HEK293 (cell line): ENCODE data around the gene NEU4.
"Not testable (repeated sequence)": the region's sequence is repeated elsewhere in the genome, so short reads cannot be mapped to it uniquely, and the experiment has no call there.

Experiments
- CTCF ChIA-PET: fragments of 350-600 bp; formaldehyde crosslinking; extraction: SDS; loops from one replicate; lab custom pipeline; 2021; ENCODE audit warnings: antibody characterized with exemption; lab: Yijun Ruan, JAX
- POLR2A ChIA-PET: fragments of 300-600 bp; formaldehyde crosslinking; extraction: SDS; loops from one replicate; lab custom pipeline; 2020; ENCODE audit warnings: antibody characterized with exemption, inconsistent platforms; lab: Yijun Ruan, JAX
- H3K27ac ChIP-seq: fragments of 200-500 bp; sonication (Bioruptor generic); 2 replicates; pipeline ENCODE4 v1.5.1; 2014; ENCODE audit warnings: low read depth, low read length, control low read depth, inconsistent platforms; ENCODE audit errors: extremely low read depth
- H3K36me3 ChIP-seq, 2 experiments: fragments of 200-500 bp in 1 of 2; sonication (Bioruptor generic) in 1 of 2; 1 replicate in 1 of 2; 2 replicates in 1 of 2; pipeline ENCODE4 v1.5.1; 2014 to 2017; ENCODE audit warnings: inconsistent platforms in 2 of 2, low read length in 2 of 2; ENCODE audit not compliant: control insufficient read depth in 2 of 2, insufficient read depth in 1 of 2
- H3K4me1 ChIP-seq: fragments of 200-500 bp; sonication (Bioruptor generic); 2 replicates; pipeline ENCODE4 v1.5.1; 2014; ENCODE audit warnings: mild to moderate bottlenecking, low read length, inconsistent platforms; ENCODE audit not compliant: control insufficient read depth, insufficient read depth
- H3K4me3 ChIP-seq: 2 replicates; pipeline ENCODE4 v1.5.1; 2011; ENCODE audit warnings: low read depth, mild to moderate bottlenecking, control low read depth, low read length, moderate library complexity
- H3K9me3 ChIP-seq: fragments of 200-500 bp; sonication (Bioruptor generic); 2 replicates; pipeline ENCODE4 v1.5.1; 2014; ENCODE audit warnings: low read depth, low read length, inconsistent platforms; ENCODE audit not compliant: control insufficient read depth, insufficient read depth
- HOXC10 ChIP-seq: sonication (generic); formaldehyde crosslinking; IDR thresholded peaks from 2 replicates; pipeline ENCODE4 v1.8.1; 2023; ENCODE audit warnings: mild to moderate bottlenecking, missing genetic modification reagents
- KLF9 ChIP-seq: fragments of 450-650 bp; formaldehyde crosslinking; IDR thresholded peaks from 2 replicates; pipeline ENCODE4 v1.5.1; 2016; ENCODE audit warnings: missing biosample characterization, missing genetic modification characterization, low read depth
- OSR2 ChIP-seq: fragments of 450-650 bp; formaldehyde crosslinking; IDR thresholded peaks from 2 replicates; pipeline ENCODE4 v1.5.1; 2016; ENCODE audit warnings: missing biosample characterization, missing genetic modification characterization
- PRDM6 ChIP-seq: fragments of 450-650 bp; formaldehyde crosslinking; IDR thresholded peaks from 2 replicates; pipeline ENCODE4 v1.5.1; 2017; ENCODE audit warnings: missing biosample characterization, missing genetic modification characterization
- SALL2 ChIP-seq: fragments of 450-650 bp; formaldehyde crosslinking; IDR thresholded peaks from 2 replicates; pipeline ENCODE4 v1.5.0; 2017; ENCODE audit warnings: missing biosample characterization, mild to moderate bottlenecking, missing genetic modification characterization, borderline replicate concordance
- SETDB1 ChIP-seq: IDR thresholded peaks from one replicate; pipeline ENCODE4 v1.6.1; 2017; ENCODE audit warnings: mild to moderate bottlenecking, low read length, moderate library complexity, mixed read lengths; ENCODE audit not compliant: insufficient read length
- ZBTB17 ChIP-seq: fragments of 450-650 bp; formaldehyde crosslinking; IDR thresholded peaks from 2 replicates; pipeline ENCODE4 v1.5.1; 2016; ENCODE audit warnings: missing biosample characterization, missing genetic modification characterization
- ZIC2 ChIP-seq: fragments of 450-650 bp; formaldehyde crosslinking; IDR thresholded peaks from 2 replicates; pipeline ENCODE4 v1.5.1; 2016; ENCODE audit warnings: missing biosample characterization, missing genetic modification characterization
- ZNF121 ChIP-seq: fragments of 450-650 bp; formaldehyde crosslinking; IDR thresholded peaks from 2 replicates; pipeline ENCODE4 v1.5.1; 2016; ENCODE audit warnings: missing biosample characterization, missing genetic modification characterization
- ZNF132 ChIP-seq: fragments of 450-650 bp; formaldehyde crosslinking; IDR thresholded peaks from 2 replicates; pipeline ENCODE4 v1.5.1; 2017; ENCODE audit warnings: missing biosample characterization, missing genetic modification characterization, borderline replicate concordance
- ZNF146 ChIP-seq: fragments of 450-650 bp; formaldehyde crosslinking; IDR thresholded peaks from 2 replicates; pipeline ENCODE4 v1.5.1; 2016; ENCODE audit warnings: missing biosample characterization, missing genetic modification characterization
- ZNF174 ChIP-seq: fragments of 450-650 bp; formaldehyde crosslinking; IDR thresholded peaks from 2 replicates; pipeline ENCODE4 v1.5.0; 2017; ENCODE audit warnings: missing biosample characterization, mild to moderate bottlenecking, missing genetic modification characterization
- ZNF211 ChIP-seq: fragments of 450-650 bp; formaldehyde crosslinking; IDR thresholded peaks from 2 replicates; pipeline ENCODE4 v1.5.1; 2016; ENCODE audit warnings: low read depth, missing biosample characterization, missing genetic modification characterization
- ZNF221 ChIP-seq: fragments of 450-650 bp; formaldehyde crosslinking; IDR thresholded peaks from 2 replicates; pipeline ENCODE4 v1.5.1; 2017; ENCODE audit warnings: missing biosample characterization, missing genetic modification characterization, borderline replicate concordance
- ZNF248 ChIP-seq: fragments of 450-650 bp; formaldehyde crosslinking; IDR thresholded peaks from 2 replicates; pipeline ENCODE4 v1.5.1; 2017; ENCODE audit warnings: missing biosample characterization, missing genetic modification characterization
- ZNF266 ChIP-seq: fragments of 450-650 bp; formaldehyde crosslinking; IDR thresholded peaks from 2 replicates; pipeline ENCODE4 v1.5.1; 2016; ENCODE audit warnings: missing biosample characterization, missing genetic modification characterization, low read depth
- ZNF37A ChIP-seq: fragments of 450-650 bp; IDR thresholded peaks from 2 replicates; pipeline ENCODE4 v1.5.1; 2018; ENCODE audit warnings: missing biosample characterization, missing genetic modification characterization
- ZNF404 ChIP-seq: fragments of 450-650 bp; formaldehyde crosslinking; IDR thresholded peaks from 2 replicates; pipeline ENCODE4 v1.5.1; 2017; ENCODE audit warnings: missing biosample characterization, missing genetic modification characterization
- ZNF433 ChIP-seq: fragments of 450-650 bp; formaldehyde crosslinking; IDR thresholded peaks from 2 replicates; pipeline ENCODE4 v1.5.1; 2016; ENCODE audit warnings: missing biosample characterization, missing genetic modification characterization, low read depth
- ZNF501 ChIP-seq: fragments of 450-650 bp; formaldehyde crosslinking; IDR thresholded peaks from 2 replicates; pipeline ENCODE4 v1.5.1; 2016; ENCODE audit warnings: missing biosample characterization, missing genetic modification characterization
- ZNF514 ChIP-seq: fragments of 450-650 bp; formaldehyde crosslinking; IDR thresholded peaks from 2 replicates; pipeline ENCODE4 v1.5.1; 2016; ENCODE audit warnings: missing biosample characterization, missing genetic modification characterization
- ZNF626 ChIP-seq: fragments of 450-650 bp; sonication (Bioruptor Pico); formaldehyde crosslinking; IDR thresholded peaks from 2 replicates; pipeline ENCODE4 v1.5.1; 2018; ENCODE audit warnings: missing biosample characterization, missing genetic modification characterization, inconsistent platforms
- ZNF645 ChIP-seq: fragments of 450-650 bp; formaldehyde crosslinking; IDR thresholded peaks from 2 replicates; pipeline ENCODE4; 2016; ENCODE audit warnings: missing biosample characterization, missing genetic modification characterization
- ZNF692 ChIP-seq: fragments of 450-650 bp; formaldehyde crosslinking; IDR thresholded peaks from 2 replicates; pipeline ENCODE4 v1.5.1; 2016; ENCODE audit warnings: missing biosample characterization, missing genetic modification characterization
- ZNF777 ChIP-seq: fragments of 450-650 bp; formaldehyde crosslinking; IDR thresholded peaks from 2 replicates; pipeline ENCODE4 v1.5.1; 2017; ENCODE audit warnings: missing biosample characterization, missing genetic modification characterization, borderline replicate concordance
- ZNF792 ChIP-seq: fragments of 450-650 bp; formaldehyde crosslinking; IDR thresholded peaks from 2 replicates; pipeline ENCODE4 v1.5.1; 2016; ENCODE audit warnings: missing biosample characterization, missing genetic modification characterization
- ZSCAN18 ChIP-seq: fragments of 450-650 bp; formaldehyde crosslinking; IDR thresholded peaks from 2 replicates; pipeline ENCODE4 v1.5.1; 2016; ENCODE audit warnings: missing biosample characterization, missing genetic modification characterization

NEU4 gene

GRCh38 chr2:241816431-241817121 is 7.6 kb downstream of the NEU4 start (continued):
- TF ChIP-seq KLF9 (no peak), ZNF146 (no peak), ZNF248 (no peak), ZNF777 (tag by site-specific recombination) (no peak), ZNF645 (tag by site-specific recombination) (no peak), PRDM6 (tag by site-specific recombination) (no peak), HOXC10 (no peak), ZNF221 (no peak), ZNF174 (tag by site-specific recombination) (no peak), ZNF433 (tag by site-specific recombination) (no peak), ZNF404 (no peak), ZNF211 (tag by site-specific recombination) (no peak), SETDB1 (no peak), SALL2 (tag by site-specific recombination) (no peak)

GRCh38 chr2:241817126-241817820 is 8.3 kb downstream of the NEU4 start:
- ChIA-PET CTCF (no interaction called here), POLR2A (interaction anchor here (0.7 kb wide), 1 partner anchor 476 kb away, joined by 3 read pairs; no protein-coding TSS in a partner anchor)
- Histone ChIP-seq H3K4me1 (no peaks in the 10 kb centered on the region), H3K27ac (no peak overlapping the region), H3K9me3 (no peaks in the 10 kb centered on the region), H3K36me3 (no peaks in the 10 kb centered on the region), H3K4me3 (no peak overlapping the region)
- no peak for TF ChIP-seq ZNF501 (tag by site-specific recombination)
- no peak for TF ChIP-seq ZSCAN18 (tag by site-specific recombination)
- TF ChIP-seq ZNF132 (tag by site-specific recombination), result no peak
- TF ChIP-seq ZNF121, result no peak
- TF ChIP-seq ZNF37A, result no peak
- TF ChIP-seq ZNF792 (tag by site-specific recombination), result no peak
- TF ChIP-seq ZIC2, result no peak
- TF ChIP-seq ZNF514 (tag by site-specific recombination), result no peak
- no peak for TF ChIP-seq ZNF692
- TF ChIP-seq OSR2 (tag by site-specific recombination), result no peak
- no peak for TF ChIP-seq ZNF266
- no peak for TF ChIP-seq ZNF626 (tag by site-specific recombination)
- TF ChIP-seq ZBTB17 (tag by site-specific recombination), result no peak

GRCh38 chr2:241817821-241818215 is 8.8 kb downstream of the NEU4 start:
- POLR2A ChIA-PET, result interaction anchor here (0.7 kb wide), 1 partner anchor 477 kb away, joined by 3 read pairs; no protein-coding TSS in a partner anchor
- H3K4me1 ChIP-seq, H3K4me3 ChIP-seq, H3K36me3 ChIP-seq, H3K9me3 ChIP-seq, H3K27ac ChIP-seq, CTCF ChIA-PET: not testable (repeated sequence)
